NCI-H1048 (cell line): ENCODE measurements around the gene KIF3C.
"Not testable (repeated sequence)": the region's sequence is repeated elsewhere in the genome, so short reads cannot be mapped to it uniquely, and the experiment has no call there.

ENCODE experiments used
- DNase-seq: peaks from one replicate; lab custom pipeline; 2025; lab: John Stamatoyannopoulos, UW

Gene KIF3C

DNA sequence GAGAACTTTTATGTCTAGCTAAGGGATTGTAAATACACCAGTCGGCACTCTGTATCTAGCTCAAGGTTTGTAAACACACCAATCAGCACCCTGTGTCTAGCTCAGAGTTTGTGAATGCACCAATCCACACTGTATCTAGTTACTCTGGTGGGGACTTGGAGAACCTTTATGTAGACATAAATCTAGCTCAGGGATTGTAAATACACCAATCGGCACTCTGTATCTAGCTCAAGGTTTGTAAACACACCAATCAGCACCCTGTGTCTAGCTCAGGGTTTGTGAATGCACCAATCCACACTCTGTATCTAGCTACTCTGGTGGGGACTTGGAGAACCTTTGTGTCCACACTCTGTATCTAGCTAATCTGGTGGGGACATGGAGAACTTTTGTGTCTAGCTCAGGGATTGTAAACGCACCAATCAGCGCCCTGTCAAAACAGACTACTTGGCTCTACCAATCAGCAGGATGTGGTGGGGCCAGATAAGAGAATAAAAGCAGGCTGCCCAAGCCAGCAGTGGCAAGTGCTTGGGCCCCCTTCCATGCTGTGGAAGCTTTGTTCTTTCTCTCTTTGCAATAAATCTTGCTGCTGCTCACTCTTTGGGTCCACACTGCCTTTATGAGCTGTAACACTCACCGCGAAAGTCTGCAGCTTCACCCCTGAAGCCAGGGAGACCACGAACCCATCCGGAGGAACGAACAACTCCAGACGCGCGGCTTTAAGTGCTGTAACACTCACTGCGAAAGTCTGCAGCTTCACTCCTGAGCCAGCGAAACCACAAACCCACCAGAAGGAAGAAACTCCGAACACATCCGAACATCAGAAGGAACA is 66.1 kb downstream of the KIF3C start:
- not testable (repeated sequence) for DNase-seq

DNA sequence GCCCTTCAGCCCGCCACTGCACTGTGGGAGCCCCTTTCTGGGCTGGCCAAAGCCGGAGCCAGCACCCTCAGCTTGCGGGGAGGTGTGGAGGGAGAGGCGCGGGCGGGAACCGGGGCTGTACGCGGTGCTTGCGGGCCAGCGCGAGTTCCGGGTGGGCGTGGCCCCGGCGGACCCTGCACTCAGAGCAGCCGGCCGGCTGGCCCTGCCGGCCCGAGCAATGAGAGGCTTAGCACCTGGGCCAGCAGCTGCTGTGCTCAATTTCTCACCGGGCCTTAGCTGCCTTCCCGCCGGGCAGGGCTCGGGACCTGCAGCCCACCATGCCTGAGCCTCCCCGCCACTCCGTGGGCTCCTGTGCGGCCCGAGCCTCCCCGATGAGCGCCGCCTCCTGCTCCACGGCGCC is 66.9 kb downstream of the KIF3C start:
- not testable (repeated sequence) for DNase-seq

DNA sequence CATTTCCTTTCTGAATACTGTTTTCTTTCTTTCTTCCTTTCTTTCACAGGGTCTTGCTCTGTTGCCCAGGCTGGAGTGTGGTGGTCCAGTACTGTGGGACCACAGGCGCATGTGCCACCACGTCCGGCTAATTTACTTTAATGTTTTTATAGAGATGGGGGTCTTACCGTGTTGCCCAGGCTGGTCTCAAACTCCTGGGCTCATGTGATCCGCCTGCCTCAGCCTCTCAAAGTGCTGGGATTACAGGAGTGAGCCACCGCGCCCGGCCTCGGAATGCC is 68.7 kb downstream of the KIF3C start:
- DNase-seq, result not testable (repeated sequence)

DNA sequence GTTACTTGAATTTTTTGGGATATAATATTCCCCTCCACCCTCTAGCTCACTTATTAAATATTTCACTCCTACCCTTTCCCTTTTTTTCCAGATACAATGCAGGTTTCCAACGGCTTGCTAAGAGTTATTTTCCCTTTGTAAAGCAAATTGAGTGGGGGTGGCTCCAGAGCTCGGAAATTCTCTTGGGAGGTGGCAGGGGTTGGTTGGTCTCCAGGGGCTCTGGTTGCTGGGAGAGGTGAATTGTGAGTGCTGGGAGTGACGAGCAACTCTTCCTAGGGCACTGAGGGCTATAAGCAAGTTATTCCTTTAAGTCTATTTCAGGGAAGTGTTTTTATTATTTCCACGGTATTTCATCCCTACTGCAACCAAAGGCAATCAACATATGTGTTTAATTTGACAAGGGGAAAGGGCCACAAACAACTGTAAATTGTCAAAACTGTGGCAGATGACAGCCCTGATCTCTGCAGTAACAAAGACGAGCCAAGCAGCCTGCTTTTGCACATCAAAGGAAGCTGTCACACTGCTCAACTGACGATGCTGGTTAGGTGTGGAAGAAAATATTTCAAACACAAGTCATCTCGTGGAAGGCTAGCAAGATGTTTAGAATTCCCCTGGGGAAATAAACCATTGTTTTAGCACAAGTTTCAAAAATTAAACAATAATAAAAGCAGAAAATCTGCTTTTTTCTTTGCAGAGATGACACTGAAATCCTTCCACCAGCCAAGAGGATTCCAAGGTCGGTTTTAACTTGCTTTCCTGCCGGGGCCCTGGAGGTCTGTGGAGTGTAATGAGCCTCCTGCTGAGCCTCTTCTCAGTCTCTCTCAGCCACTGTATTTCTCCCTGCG is 69.2 kb downstream of the KIF3C start:
- DNase-seq, result no peak

DNA sequence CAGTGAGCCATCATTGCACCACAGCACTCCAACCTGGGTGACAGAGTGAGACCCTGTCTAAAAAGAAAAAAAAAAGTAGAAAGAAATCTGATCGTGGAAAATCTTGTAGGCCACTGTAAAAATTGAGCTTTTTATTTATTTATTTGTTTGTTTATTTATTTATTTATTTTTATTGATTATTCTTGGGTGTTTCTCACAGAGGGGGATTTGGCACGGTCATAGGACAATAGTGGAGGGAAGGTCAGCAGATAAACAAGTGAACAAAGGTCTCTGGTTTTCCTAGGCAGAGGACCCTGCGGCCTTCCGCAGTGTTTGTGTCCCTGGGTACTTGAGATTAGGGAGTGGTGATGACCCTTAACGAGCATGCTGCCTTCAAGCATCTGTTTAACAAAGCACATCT is 72.7 kb downstream of the KIF3C start:
- not testable (repeated sequence) for DNase-seq

DNA sequence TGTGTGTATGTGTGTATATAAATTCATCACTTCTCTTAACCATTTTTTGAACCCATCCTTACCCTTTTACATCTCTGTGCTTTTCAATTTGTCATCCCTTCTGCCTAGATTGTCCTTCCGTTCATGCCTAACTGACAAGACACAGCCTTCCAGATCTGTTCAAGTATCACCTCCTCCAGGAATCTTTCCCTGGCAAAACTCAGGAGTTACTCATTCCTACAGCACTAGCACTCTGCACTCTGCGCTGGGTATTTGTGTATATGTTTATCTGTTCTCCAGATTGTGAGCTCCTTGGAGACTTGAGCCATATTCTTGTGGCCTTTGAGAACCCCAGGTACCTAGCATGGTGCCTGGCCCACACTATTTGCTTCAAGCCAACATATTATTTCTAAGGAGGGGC is 77.2 kb downstream of the KIF3C start:
- no peak for DNase-seq

DNA sequence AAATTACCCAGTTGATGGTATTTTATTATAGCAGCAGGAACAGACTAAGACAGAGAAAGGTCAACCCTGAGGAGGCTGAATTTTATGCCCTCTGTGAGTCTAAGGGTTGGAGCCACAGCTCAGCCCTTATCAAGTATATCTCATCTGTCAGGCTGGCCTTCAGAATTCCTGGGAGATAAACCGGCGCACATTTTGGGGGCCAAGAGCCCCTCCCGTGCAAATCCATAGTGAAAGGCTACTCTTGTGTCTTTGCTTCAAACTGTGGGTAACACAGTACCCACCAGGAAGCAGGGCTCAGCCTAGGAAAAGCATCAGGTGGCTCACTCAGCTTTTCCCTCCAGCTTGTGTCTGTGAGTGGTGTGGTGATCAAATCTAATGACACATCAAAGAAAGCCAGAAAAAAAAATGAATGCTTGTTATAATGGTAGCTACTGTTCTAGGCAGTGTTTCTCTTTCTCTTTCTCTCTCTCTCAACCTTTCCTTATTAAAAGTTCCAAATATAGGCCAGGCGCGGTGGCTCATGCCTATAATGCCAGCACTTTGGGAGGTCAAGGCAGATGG is 79.0 kb downstream of the KIF3C start:
- no peak for DNase-seq

DNA sequence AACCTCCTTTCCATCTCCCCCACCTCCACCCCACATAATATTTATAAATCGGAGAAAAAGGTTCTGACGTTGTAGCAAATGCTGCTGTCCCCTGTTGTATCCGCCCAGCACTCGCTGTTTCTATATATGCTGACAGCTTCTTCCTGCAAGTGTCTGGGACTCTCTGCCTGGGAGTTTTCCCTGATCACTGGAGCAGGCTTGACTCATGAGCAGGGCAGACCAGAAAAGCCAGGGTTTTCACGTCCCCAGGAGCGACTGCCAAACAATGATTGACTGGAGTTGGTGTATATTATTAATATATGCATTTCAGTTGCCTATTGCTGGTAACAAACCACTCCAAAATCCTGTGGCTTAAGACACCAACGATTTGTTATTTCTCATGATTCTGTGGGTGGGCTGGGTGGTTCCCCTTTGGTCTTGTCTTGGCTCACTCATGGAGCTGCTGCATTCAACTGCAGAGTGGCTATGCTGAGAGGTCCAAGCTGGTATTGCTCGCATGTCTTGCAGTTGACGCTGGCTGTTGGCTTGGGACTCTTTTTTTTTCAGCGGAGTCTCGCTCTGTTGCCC is 82.8 kb downstream of the KIF3C start:
- DNase-seq, result no peak

DNA sequence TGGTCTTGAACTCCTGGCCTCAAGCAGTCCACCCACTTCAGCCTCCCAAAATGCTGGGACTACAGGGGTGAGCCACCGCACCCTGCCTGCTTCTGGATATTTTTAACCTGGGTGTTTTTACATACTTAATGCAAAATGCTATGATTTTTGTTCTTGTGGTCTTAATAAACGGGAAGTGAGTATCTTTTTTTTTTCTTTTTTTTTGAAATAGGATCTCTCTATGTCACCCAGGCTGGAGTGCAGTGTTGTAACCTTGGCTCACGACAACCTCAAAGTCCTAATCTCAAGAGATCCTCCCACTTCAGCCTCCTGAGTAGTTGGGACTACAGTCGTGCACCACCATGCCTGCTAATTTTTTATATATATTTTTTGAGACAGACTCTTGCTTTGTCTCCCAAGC is 84.8 kb downstream of the KIF3C start:
- DNase-seq, result no peak

DNA sequence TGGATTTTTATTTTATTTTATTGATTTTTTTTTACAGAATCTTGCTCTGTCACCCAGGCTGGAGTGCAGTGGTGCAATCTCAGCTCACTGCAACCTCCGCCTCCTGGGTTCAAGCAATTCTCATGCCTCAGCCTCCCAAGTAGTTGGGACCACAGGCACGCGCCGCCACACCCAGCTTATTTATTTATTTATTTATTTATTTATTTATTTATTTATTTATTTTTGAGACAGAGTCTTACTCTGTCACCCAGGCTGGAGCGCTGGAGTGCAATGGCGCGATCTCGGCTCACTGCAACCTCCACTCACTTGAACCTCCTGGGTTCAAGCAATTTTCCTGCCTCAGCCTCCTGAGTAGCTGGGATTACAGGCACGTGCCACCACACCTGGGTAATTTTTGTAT is 86.0 kb downstream of the KIF3C start:
- DNase-seq, result not testable (repeated sequence)

DNA sequence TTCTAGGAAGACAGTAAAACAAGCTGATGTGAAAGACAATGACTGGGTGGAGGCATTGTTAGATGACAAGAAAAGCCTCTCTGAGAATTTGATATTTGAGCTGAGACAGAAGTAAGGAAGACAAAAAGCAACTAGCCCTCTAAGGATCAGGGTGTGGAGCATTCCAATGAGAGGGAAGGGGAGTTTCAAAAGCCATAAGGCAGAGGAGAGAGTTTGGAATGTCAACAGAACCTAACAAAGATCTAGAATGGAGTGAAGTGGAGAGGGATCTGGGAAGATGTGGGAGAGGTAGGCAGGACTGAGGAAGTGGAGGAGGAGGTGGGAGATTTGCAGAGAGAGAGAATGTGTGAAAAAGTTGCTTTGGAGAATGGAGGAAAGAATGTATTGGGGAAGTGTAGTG is 86.7 kb downstream of the KIF3C start:
- DNase-seq, result no peak

DNA sequence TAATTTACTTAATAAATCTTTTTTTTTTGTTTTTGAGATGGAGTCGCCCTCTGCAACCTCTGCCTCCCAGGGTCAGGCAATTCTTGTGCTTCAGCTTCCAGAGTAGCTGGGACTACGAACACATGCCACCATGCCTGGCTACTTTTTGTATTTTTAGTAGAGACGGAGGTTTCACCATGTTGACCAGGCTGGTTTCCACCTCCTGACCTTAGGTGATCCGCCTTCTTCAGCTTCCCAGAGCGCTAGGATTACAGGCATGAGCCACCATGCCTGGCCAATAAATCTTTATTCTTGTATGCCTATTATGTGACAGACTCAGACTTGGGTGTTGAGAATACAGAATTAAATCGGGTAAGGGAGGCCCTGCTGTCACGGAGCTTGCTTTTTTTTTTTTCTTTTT is 87.3 kb downstream of the KIF3C start:
- DNase-seq, result no peak

DNA sequence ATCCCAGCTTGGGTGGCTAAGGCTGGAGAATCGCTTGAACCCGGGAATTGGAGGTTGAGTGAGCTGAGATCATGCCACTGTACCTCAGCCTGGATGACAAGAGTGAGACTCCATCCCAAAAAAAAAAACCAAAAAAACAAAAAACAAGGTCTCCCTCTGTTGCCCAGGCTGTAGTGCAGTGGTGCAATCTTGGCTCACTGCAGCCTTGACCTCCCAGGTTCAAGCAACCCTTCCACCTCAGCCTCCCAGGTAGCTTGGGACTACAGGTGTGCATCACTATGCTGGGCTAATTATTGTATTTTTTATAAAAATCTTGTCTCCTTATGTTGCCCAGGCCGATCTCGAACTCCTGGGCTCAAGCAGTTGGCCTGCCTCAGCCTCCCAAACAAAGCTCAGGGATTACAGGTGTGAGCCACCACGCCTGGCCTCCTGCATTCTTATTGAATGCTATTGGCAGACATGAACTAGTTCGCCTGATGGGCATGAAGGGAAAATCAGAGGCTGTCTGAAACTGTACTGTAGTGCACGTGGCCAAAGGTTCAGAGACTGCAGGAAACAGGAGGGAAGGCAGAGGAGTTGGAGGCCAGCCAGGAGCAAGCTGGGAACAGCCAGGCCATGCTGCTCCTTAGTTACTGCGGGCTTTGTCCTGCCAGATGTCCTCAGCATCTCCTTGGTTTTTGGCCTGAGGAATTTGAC is 88.0 kb downstream of the KIF3C start:
- no peak for DNase-seq

DNA sequence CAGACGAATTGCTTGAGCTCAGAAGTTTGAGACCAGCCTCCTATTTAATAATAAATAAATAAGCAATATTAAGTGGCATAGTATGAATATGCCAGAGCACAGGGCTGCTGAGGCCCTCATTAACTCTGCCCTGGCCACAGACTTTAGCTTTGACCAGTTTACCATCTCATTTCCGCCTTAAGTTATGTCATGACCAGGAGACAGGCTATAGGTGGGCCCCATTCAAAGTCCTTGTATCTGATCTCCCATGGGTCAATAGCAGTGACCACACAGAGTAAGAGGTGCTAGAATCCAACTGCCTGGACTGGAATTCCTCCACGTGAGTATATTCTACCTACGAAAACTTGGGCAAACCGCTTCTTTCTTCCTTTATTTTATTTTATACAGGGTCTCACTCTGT is 90.6 kb downstream of the KIF3C start:
- DNase-seq, result no peak

DNA sequence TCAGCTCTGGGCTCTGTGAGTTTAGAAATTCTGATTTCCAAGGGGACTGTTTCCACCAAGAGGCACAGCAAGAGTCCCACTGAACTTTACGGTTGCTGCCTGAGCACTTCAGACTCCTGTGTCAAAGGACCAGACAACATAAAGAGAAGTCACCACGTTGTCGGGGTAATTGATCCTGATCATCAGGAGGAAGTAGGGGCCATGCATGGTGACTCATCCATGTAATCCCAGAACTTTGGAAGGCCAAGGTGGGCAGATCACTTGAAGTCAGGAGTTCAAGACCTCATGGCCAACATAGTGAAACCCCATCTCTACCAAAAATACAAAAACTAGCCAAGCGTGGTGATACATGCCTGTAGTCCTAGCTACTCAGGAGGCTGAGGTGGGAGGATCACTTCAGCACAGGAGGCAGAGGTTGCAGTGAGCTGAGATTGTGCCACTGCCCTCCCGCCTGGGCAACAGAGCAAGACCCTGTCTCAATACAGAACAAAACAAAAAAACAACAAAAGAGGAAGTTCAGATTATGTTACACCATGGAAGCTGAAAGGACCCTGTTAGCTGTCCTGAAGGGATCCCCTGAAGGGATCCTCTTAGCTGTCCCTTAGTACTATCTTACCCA is 94.6 kb downstream of the KIF3C start:
- DNase-seq, result no peak

DNA sequence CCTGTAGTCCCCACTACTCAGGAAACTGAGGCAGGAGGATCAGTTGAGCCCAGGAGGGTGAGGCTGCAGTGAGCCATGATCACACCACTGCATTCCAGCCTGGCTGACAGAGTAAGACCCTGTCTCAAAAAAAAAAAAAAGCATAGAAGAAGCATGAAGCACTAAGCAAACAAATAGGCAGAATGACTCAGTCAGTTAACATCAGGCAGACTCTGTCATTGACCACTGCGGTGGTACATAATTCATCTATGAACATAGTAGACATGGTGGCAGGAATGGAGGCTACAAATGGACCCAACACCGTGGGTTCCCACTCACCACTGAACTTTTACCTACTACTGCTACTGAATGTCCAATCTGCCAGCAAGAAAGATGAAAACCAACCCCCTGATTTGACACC is 96.4 kb downstream of the KIF3C start:
- DNase-seq, result no peak

DNA sequence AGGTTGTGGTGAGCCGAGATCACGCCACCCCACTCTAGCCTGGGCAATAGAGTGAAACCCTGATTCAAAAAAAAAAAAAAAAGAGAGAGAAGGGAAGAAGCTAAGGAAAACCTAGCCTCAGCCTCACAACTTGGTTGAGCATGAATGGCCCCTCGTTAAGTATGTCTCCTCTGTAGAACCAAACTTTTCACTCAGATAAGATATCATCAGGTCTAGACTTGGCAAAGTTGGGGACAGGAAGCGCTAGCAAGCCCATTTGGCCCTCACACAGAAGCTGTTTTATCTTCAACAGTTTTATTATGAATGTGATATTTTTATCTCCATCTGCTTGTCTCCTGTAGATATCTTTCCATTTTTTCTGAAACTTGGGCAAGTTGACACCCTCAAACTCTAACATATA is 100.5 kb downstream of the KIF3C start:
- no peak for DNase-seq

DNA sequence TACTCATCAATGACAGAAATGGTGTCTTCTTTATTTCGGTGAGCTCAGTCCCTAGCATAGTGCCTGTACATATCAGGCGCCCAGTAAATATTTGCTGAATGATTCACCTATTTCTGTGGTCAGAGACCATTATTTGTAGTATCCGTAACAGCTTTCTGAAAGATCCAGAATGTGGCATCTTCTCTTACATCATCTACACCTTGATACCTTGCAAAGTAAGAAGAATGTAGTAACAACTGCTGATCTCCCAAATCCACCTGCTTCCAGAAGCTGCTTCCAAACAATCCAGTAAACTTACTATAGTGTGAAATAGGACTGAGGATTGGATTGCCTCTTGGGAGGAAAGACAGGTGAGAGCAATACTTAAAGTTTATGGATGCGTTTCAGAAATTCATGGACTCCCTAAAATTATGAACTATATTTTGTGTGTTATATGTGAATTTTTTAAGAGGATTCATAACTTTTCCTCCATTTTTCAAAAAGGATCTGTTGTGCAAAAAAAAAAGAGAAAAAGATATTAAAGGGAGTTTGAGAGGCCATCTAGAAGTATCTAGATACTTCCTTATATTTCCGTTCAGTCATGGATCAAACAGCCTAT is 103.1 kb downstream of the KIF3C start:
- DNase-seq, result no peak

DNA sequence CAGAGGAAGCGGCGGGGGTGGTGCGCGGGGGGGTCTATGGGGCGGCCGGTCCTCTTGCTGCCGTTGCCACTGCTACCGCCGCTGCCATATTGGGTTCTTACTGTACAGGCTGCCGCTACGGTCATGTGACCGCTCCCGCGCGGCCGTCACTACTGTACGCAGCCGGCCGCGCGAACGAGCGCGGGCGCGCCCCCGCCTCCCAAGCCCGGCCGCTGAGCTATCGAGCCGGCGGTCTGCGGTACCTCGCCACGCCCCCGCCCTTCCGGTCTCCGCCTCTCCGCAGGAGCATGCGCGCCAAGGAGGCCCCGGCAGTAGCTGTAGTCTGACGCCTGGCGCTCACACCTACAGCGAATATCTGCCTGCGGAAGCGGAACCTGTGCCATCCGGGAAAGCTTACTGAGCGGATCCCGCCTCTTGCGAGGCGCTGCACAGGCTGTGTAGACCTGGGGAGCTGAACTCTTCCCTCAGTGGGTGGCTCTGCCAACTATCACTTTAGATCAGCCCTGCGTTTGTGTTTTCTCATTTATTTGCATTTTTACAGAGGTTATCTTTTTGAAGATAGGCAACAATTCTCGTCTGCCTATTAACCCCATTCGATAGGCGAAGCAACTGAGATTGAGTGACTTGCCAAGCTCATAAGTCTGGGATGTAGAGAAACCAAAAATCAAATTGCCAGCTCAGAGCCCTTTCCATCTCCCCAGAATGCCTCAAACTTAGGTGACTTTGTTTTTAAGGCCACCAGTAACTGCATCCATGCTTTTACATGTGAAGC is 103.8 kb downstream of the KIF3C start, which contains the start of gene ASXL2:
ASXL2 (minus strand) TSS at position 127 of the 772 bp plus-strand sequence. CDS start 265 bp downstream, outside the sequence.
- DNase-seq, result peak; percentile 90
